Measurements from ENCODE around the gene GAPT. TPM values are rescaled to one million over a fixed set of nuclear protein-coding genes. Genes with fewer than 3 reads are reported as not detected.

Gene GAPT
- total and polyA plus RNA-seq, 7 donors: 0.23 to 6.3 (median 0.60) TPM

DNA sequence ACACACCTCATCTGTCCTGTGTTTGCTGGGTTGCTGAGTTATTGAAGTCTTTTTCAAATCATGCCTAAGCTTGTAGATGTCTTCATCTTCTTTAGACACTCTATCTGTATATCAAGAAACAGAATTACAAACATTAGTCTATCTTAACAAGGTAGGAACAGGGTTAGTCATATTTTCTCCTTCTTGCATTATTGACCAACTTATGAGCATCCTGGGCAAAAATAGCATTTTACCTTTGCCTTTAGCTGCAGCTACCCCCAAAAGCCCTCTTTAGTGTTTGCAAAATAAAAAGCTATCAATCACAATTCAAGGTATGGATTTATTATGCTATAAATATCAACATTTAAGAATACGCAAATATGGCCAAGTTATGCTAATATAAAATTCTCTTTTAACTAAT lies 34.7 kb upstream of the GAPT start:
- intact Hi-C loops (cut with DNase I): loop anchor here (5.0 kb wide), 1 partner anchor 1544 kb away; no protein-coding TSS in a partner anchor
- TF ChIP-seq POLR2A (IDR thresholded peaks at IDR 0.05) (no peak), POLR2AphosphoS5 (IDR thresholded peaks at IDR 0.05) (no peak), EP300 (IDR thresholded peaks at IDR 0.05) (no peak)
- TF ChIP-seq, protein P1, sequence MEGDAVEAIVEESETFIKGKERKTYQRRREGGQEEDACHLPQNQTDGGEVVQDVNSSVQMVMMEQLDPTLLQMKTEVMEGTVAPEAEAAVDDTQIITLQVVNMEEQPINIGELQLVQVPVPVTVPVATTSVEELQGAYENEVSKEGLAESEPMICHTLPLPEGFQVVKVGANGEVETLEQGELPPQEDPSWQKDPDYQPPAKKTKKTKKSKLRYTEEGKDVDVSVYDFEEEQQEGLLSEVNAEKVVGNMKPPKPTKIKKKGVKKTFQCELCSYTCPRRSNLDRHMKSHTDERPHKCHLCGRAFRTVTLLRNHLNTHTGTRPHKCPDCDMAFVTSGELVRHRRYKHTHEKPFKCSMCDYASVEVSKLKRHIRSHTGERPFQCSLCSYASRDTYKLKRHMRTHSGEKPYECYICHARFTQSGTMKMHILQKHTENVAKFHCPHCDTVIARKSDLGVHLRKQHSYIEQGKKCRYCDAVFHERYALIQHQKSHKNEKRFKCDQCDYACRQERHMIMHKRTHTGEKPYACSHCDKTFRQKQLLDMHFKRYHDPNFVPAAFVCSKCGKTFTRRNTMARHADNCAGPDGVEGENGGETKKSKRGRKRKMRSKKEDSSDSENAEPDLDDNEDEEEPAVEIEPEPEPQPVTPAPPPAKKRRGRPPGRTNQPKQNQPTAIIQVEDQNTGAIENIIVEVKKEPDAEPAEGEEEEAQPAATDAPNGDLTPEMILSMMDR (IDR thresholded peaks at IDR 0.05): no peak
- H3K9me3 ChIP-seq: no peaks in the 10 kb centered on the region
- H3K36me3 ChIP-seq: peaks cover 0 to 26% (median 13%) of the 10 kb centered on the region in 4 donors
- no peak overlapping the region for H3K27ac ChIP-seq
- DNase-seq: no peak
- 90 to 98% methylated on average over 1 of the region's 1 CpG for WGBS, 2 donors
- H3K4me3 ChIP-seq: peak overlapping the region in 2 of 4 donors; percentile 73 to 84
- H3K27me3 ChIP-seq: no peaks in the 10 kb centered on the region
- H3K4me1 ChIP-seq: peaks cover 0 to 9% (median 8%) of the 10 kb centered on the region in 4 donors

DNA sequence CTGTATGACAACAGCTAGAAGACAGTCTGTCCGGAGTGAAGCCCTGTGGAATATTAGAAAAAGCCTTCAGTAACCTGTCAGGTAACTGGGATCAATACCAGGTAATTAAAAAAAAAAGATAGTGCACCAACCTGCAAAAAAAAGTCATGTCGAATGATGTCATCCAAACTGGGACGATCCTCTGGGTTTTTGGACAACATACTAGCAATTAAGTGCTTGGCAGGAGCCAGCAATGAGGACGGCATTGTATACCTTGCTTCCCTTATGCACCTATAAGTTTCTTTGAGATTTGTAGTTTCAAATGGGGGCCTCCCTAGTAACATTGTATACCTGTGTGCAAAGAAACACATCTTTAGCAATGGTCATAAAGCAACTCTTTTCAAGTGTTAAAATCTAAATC lies 34.2 kb upstream of the GAPT start:
- intact Hi-C loops (cut with DNase I): loop anchor here (5.0 kb wide), 1 partner anchor 1545 kb away; no protein-coding TSS in a partner anchor
- peaks cover 0 to 9% (median 8%) of the 10 kb centered on the region in 4 donors for H3K4me1 ChIP-seq
- no peak for TF ChIP-seq POLR2A (IDR thresholded peaks at IDR 0.05)
- TF ChIP-seq EP300 (IDR thresholded peaks at IDR 0.05): no peak
- TF ChIP-seq, protein P1 (IDR thresholded peaks at IDR 0.05): no peak
- no peak for TF ChIP-seq POLR2AphosphoS5 (IDR thresholded peaks at IDR 0.05)

DNA sequence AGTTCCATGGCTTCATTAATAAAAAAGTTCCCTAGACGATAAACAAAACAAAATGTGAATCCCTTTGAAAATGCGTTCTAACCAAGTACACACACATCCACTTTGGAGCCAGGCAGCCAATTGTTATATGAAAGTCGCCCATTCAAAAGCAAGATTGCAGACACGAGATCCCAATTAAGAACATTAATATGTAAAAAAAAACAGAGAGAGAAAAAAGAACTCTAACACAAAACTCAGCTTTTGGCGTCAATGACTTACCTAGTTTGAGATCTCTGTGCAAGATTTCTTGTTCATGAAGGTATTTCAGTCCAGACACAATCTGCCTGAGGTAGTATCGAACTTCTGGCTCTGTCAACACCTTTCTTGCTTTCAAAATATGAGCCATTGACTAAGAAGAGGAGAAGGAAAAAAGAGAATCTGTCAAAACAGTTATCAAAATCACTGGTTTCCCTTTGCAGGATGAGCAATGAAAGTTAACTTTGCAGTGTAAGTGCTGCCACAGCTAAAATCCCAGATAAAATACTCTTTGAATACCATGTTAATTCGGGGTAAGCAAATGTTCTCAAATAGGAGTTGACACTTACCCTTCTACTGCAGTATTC lies 33.0 kb upstream of the GAPT start:
- H3K36me3 ChIP-seq: peaks cover 0 to 26% (median 13%) of the 10 kb centered on the region in 4 donors
- H3K4me1 ChIP-seq: peaks cover 0 to 9% (median 8%) of the 10 kb centered on the region in 4 donors
- peak overlapping the region; percentile 61 to 84 (median 74) for H3K4me3 ChIP-seq
- intact Hi-C loops (cut with DNase I): loop anchor here (5.0 kb wide), 1 partner anchor 1546 kb away; no protein-coding TSS in a partner anchor
- H3K27ac ChIP-seq: peak overlapping the region; percentile 92 to 98 (median 95)
- no peak for TF ChIP-seq EP300 (IDR thresholded peaks at IDR 0.05)
- no peak for TF ChIP-seq POLR2AphosphoS5 (IDR thresholded peaks at IDR 0.05)
- TF ChIP-seq, protein P1 (IDR thresholded peaks at IDR 0.05): no peak
- TF ChIP-seq POLR2A (IDR thresholded peaks at IDR 0.05): no peak
- DNase-seq: no peak
- WGBS, 2 donors: 57 to 59% methylated on average over 7 of the region's 7 CpGs
- no peaks in the 10 kb centered on the region for H3K27me3 ChIP-seq
- H3K9me3 ChIP-seq: no peaks in the 10 kb centered on the region

More for the DNA sequence above, 34.2 kb upstream of the GAPT start:
- Histone ChIP-seq H3K27me3 (no peaks in the 10 kb centered on the region), H3K4me3 (peak overlapping the region in 2 of 4 donors; percentile 73 to 84), H3K9me3 (no peaks in the 10 kb centered on the region), H3K36me3 (peaks cover 0 to 26% (median 13%) of the 10 kb centered on the region in 4 donors), H3K27ac (no peak overlapping the region)
- no peak for DNase-seq
- 74 to 78% methylated on average over 4 of the region's 4 CpGs for WGBS, 2 donors

DNA sequence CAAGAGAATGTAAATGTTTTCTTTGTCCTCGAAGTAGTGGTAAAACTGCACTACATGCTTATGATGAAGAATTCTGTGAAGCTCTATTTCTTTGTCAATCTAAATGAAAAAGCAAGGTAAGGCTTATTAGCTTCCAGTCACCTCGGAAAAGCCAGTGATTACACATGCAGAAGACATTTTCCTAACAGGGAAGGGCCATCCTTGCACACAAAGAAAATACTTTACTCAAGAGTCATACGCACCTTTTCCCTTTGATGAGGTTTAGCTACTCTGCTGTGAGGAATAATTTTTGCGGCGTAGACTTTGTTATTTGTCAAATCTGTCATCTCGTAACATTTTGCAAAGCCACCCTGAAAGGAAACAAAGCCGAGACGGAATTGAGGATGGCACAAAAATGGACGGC lies 32.5 kb upstream of the GAPT start:
- no peak for TF ChIP-seq POLR2A (IDR thresholded peaks at IDR 0.05)
- no peak for TF ChIP-seq POLR2AphosphoS5 (IDR thresholded peaks at IDR 0.05)
- TF ChIP-seq, protein P1 (IDR thresholded peaks at IDR 0.05): no peak
- TF ChIP-seq EP300 (IDR thresholded peaks at IDR 0.05): no peak
- peaks cover 0 to 9% (median 8%) of the 10 kb centered on the region in 4 donors for H3K4me1 ChIP-seq
- H3K36me3 ChIP-seq: peaks cover 0 to 21% (median 13%) of the 10 kb centered on the region in 4 donors
- H3K27ac ChIP-seq: peak overlapping the region; percentile 92 to 98 (median 95)
- WGBS, 2 donors: 4 to 14% methylated on average over 9 of the region's 9 CpGs
- no peaks in the 10 kb centered on the region for H3K27me3 ChIP-seq
- H3K4me3 ChIP-seq: peak overlapping the region; percentile 61 to 84 (median 74)
- intact Hi-C loops (cut with DNase I): loop anchor here (5.0 kb wide), 1 partner anchor 1546 kb away; no protein-coding TSS in a partner anchor
- no peaks in the 10 kb centered on the region for H3K9me3 ChIP-seq
- DNase-seq: no peak

Measured in sigmoid colon (tissue), 7 donors.